HG02870 (cell line): ENCODE results near the gene PCSK9.

Source experiments
- ATAC-seq: cut with Tn5 transposase; IDR thresholded peaks from one replicate; pipeline ENCODE4 v1.9.1; 2021; ENCODE audit warnings: mild to moderate bottlenecking, moderate library complexity; ENCODE audit not compliant: unreplicated experiment

Gene PCSK9

GRCh38 chr1:55057270-55057955 is 18.1 kb downstream of the PCSK9 start:
- no peak for ATAC-seq

- ATAC-seq: no peak
Observed at GRCh38 chr1:55057956-55058298, 18.6 kb downstream of the PCSK9 start.

- no peak for ATAC-seq
Observed at GRCh38 chr1:55059302-55060132, 20.2 kb downstream of the PCSK9 start.

GRCh38 chr1:55060133-55060999 is 21.0 kb downstream of the PCSK9 start:
- ATAC-seq: no peak

GRCh38 chr1:55061000-55061705 is 21.8 kb downstream of the PCSK9 start:
- ATAC-seq: no peak

GRCh38 chr1:55061706-55062321 is 22.5 kb downstream of the PCSK9 start:
- ATAC-seq: no peak

- ATAC-seq: no peak
Observed at GRCh38 chr1:55062801-55063576, 23.6 kb downstream of the PCSK9 start.

GRCh38 chr1:55063577-55063942 is 24.2 kb downstream of the PCSK9 start:
- no peak for ATAC-seq

GRCh38 chr1:55064071-55064581 is 24.8 kb downstream of the PCSK9 start:
- no peak for ATAC-seq

GRCh38 chr1:55064861-55065263 is 25.5 kb downstream of the PCSK9 start:
- ATAC-seq: no peak

- ATAC-seq: no peak
Observed at GRCh38 chr1:55065648-55066047, 26.3 kb downstream of the PCSK9 start.

GRCh38 chr1:55067022-55067778 is 27.9 kb downstream of the PCSK9 start:
- ATAC-seq: no peak

GRCh38 chr1:55067914-55068313 is 28.6 kb downstream of the PCSK9 start:
- no peak for ATAC-seq

GRCh38 chr1:55068638-55069037 is 29.3 kb downstream of the PCSK9 start:
- ATAC-seq: no peak

GRCh38 chr1:55069280-55069679 is 29.9 kb downstream of the PCSK9 start:
- ATAC-seq: no peak

- ATAC-seq: no peak
Observed at GRCh38 chr1:55070293-55071164, 31.2 kb downstream of the PCSK9 start.

GRCh38 chr1:55071477-55071876 is 32.1 kb downstream of the PCSK9 start:
- ATAC-seq: no peak
